NCI-H2029 treated with DMSO at 0.1 percent for 48 hours (cell line): ENCODE results near the gene TOX4.
"Not testable (repeated sequence)": the region's sequence is repeated elsewhere in the genome, so short reads cannot be mapped to it uniquely, and the experiment has no call there.

Experiments
- DNase-seq: peaks from one replicate; lab custom pipeline; 2025; lab: John Stamatoyannopoulos, UW

Gene TOX4

GRCh38 chr14:21476925-21477681 lies at the start of gene TOX4, which contains the start of gene RAB2B:
Gene TOX4 (plus strand): TSS chr14:21477195. CDS start chr14:21477279, 84 bp downstream.
Gene RAB2B (minus strand): TSS chr14:21476959. CDS start chr14:21476872, 87 bp downstream.
- peak; percentile 97 for DNase-seq

- DNase-seq: peak; percentile 74
Measured at GRCh38 chr14:21428930-21429329, 48.1 kb upstream of the TOX4 start.

- DNase-seq: no peak
Measured at GRCh38 chr14:21431126-21431525, 45.9 kb upstream of the TOX4 start.

- no peak for DNase-seq
Measured at GRCh38 chr14:21436567-21437062, 40.4 kb upstream of the TOX4 start.

- peak; percentile 96 for DNase-seq
Measured at GRCh38 chr14:21437063-21437901, 39.7 kb upstream of the TOX4 start.

GRCh38 chr14:21440859-21441258 lies 36.1 kb upstream of the TOX4 start:
- DNase-seq: no peak

GRCh38 chr14:21442657-21443056 lies 34.3 kb upstream of the TOX4 start:
- not testable (repeated sequence) for DNase-seq

GRCh38 chr14:21449899-21450216 lies 27.1 kb upstream of the TOX4 start:
- DNase-seq: no peak

- DNase-seq: no peak
Measured at GRCh38 chr14:21454843-21455544, 22.0 kb upstream of the TOX4 start.

GRCh38 chr14:21455592-21455911 lies 21.4 kb upstream of the TOX4 start:
- no peak for DNase-seq

- DNase-seq: peak; percentile 93
Measured at GRCh38 chr14:21455912-21456667, 20.9 kb upstream of the TOX4 start, which contains the start of gene CHD8. Gene CHD8 (minus strand): TSS chr14:21456123. CDS start chr14:21431643, 24,480 bp downstream.

GRCh38 chr14:21467616-21468015 lies 9.4 kb upstream of the TOX4 start:
- no peak for DNase-seq

- no peak for DNase-seq
Measured at GRCh38 chr14:21475767-21476522, 1.1 kb upstream of the TOX4 start.

- DNase-seq: peak; percentile 67
Measured at GRCh38 chr14:21476523-21476924, 471 bp upstream of the TOX4 start.

- no peak for DNase-seq
Measured at GRCh38 chr14:21486640-21487087, 9.7 kb downstream of the TOX4 start.

- no peak for DNase-seq
Measured at GRCh38 chr14:21494902-21495762, 18.1 kb downstream of the TOX4 start.

GRCh38 chr14:21496453-21496852 lies 19.5 kb downstream of the TOX4 start:
- no peak for DNase-seq

GRCh38 chr14:21498540-21499526 lies 21.8 kb downstream of the TOX4 start:
- peak; percentile 17 for DNase-seq

GRCh38 chr14:21501568-21501967 lies 24.6 kb downstream of the TOX4 start:
- no peak for DNase-seq
